ENCODE measurements around the gene TAF11L13.
"Not testable (repeated sequence)": the region's sequence is repeated elsewhere in the genome, so short reads cannot be mapped to it uniquely, and the experiment has no call there.

Gene TAF11L13

DNA sequence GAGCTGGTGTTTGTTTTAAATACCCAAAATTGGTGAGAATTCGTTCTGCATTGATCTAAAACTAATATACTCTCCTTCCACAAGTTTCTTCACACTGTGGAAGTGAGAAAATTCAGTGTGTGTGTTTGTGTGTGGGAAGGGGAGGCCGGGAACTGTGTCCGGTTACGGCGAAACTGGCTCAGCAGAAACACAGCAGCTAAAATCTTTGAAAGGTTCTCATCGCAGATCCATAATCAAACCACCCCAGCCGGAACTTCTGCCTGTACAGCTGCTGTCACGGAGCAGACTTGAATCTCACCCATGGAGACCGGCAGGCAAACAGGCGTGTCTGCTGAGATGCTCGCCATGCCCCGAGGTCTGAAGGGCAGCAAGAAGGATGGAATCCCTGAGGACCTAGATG, at the start of gene TAF11L13:
TSS of gene TAF11L13 (plus strand) at position 301 of the 400 bp plus-strand sequence.
- not testable (repeated sequence) for DNase-seq

DNA sequence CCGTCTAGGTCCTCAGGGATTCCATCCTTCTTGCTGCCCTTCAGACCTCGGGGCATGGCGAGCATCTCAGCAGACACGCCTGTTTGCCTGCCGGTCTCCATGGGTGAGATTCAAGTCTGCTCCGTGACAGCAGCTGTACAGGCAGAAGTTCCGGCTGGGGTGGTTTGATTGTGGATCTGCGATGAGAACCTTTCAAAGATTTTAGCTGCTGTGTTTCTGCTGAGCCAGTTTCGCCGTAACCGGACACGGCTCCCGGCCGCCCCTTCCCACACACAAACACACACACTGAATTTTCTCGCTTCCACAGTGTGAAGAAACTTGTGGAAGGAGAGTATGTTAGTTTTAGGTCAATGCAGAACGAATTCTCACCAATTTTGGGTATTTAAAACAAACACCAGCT, 46.2 kb upstream of the TAF11L13 start, which contains the start of gene TAF11L7:
TSS of gene TAF11L7 (minus strand) at position 101 of the 400 bp plus-strand sequence.
- not testable (repeated sequence) for DNase-seq

DNA sequence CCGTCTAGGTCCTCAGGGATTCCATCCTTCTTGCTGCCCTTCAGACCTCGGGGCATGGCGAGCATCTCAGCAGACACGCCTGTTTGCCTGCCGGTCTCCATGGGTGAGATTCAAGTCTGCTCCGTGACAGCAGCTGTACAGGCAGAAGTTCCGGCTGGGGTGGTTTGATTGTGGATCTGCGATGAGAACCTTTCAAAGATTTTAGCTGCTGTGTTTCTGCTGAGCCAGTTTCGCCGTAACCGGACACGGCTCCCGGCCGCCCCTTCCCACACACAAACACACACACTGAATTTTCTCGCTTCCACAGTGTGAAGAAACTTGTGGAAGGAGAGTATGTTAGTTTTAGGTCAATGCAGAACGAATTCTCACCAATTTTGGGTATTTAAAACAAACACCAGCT, 41.0 kb upstream of the TAF11L13 start, which contains the start of gene TAF11L8:
TSS of gene TAF11L8 (minus strand) at position 101 of the 400 bp plus-strand sequence.
- DNase-seq, result not testable (repeated sequence)

DNA sequence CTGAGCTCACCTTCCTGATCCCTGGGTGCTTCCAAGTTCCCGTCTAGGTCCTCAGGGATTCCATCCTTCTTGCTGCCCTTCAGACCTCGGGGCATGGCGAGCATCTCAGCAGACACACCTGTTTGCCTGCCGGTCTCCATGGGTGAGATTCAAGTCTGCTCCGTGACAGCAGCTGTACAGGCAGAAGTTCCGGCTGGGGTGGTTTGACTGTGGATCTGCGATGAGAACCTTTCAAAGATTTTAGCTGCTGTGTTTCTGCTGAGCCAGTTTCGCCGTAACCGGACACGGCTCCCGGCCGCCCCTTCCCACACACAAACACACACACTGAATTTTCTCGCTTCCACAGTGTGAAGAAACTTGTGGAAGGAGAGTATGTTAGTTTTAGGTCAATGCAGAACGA, 37.6 kb upstream of the TAF11L13 start, which contains the start of gene TAF11L9:
TSS of gene TAF11L9 (minus strand) at position 140 of the 400 bp plus-strand sequence.
- not testable (repeated sequence) for DNase-seq

DNA sequence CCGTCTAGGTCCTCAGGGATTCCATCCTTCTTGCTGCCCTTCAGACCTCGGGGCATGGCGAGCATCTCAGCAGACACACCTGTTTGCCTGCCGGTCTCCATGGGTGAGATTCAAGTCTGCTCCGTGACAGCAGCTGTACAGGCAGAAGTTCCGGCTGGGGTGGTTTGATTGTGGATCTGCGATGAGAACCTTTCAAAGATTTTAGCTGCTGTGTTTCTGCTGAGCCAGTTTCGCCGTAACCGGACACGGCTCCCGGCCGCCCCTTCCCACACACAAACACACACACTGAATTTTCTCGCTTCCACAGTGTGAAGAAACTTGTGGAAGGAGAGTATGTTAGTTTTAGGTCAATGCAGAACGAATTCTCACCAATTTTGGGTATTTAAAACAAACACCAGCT, 34.2 kb upstream of the TAF11L13 start, which contains the start of gene TAF11L10:
TSS of gene TAF11L10 (minus strand) at position 101 of the 400 bp plus-strand sequence.
- DNase-seq, result not testable (repeated sequence)

DNA sequence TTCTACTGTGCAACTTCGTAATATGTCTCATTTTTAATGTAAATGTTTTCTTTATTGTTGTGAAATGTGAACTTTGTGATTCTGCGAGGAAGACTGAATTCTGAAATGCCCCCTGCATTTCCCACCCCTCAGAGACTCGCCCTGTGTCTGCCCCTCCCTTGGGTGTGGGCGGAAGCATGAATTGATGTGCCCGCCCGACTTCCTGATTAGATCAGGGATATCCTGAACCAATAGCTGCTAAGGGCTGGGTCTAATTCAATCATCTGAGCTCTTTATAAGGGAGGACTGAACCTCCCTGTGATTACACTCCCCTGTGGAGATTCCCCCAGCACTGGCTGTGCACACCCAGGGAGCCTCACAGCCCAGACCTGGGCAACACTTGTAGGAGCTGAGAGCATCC, 28.0 kb upstream of the TAF11L13 start, which contains the start of gene TAF11L11:
TSS of gene TAF11L11 (plus strand) at position 304 of the 400 bp plus-strand sequence.
- not testable (repeated sequence) for DNase-seq

DNA sequence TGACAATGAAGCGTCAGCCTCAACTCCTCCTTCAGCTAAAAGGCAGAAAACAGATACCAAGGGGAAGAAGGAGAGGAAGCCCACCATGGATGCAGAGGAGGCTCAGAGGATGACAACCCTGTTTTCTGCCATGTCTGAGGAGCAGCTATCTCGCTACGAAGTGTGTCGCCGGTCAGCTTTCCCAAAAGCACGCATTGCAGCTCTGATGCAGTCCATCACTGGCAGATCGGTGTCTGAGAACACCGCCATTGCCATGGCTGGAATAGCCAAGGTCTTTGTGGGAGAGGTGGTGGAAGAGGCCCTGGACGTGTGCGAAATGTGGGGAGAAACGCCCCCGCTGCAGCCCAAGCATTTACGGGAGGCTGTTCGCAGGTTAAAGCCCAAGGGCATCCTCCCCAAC, 26.9 kb upstream of the TAF11L13 start:
- no peak for DNase-seq

DNA sequence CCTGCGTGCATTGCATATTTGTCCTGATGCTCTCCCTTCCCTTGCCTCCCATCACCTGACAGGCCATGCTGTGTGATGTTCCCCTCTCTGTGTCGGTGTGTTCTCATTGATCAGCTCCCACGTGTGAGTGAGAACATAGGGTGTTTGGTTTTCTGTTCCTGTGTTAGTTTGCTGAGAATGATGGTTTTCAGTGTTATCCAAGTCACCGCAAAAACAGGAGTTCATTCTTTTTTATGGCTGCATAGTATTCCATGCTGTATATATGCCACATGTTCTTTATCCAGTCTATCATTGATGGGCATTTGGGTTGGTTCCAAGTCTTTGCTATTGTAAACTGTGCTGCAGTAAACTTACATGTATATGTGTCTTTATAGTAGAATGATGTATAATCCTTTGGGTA, 24.4 kb upstream of the TAF11L13 start:
- DNase-seq, result not testable (repeated sequence)

DNA sequence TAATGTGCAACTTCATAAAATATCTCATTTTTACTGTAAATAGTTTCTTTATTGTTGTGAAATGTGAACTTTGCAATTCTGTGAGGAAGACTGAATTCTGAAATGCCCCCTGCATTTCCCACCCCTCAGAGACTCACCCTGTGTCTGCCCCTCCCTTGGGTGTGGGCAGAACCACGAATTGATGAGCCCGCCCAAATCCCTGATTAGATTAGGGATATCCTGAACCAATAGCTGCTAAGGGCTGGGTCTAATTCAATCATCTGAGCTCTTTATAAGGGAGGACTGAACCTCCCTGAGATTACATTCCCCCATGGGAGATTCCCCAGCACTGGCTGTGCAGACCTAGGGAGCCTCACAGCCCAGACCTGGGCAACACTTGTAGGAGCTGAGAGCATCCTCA, 21.8 kb upstream of the TAF11L13 start, which contains the start of gene TAF11L12:
TSS of gene TAF11L12 (plus strand) at position 301 of the 400 bp plus-strand sequence.
- not testable (repeated sequence) for DNase-seq

DNA sequence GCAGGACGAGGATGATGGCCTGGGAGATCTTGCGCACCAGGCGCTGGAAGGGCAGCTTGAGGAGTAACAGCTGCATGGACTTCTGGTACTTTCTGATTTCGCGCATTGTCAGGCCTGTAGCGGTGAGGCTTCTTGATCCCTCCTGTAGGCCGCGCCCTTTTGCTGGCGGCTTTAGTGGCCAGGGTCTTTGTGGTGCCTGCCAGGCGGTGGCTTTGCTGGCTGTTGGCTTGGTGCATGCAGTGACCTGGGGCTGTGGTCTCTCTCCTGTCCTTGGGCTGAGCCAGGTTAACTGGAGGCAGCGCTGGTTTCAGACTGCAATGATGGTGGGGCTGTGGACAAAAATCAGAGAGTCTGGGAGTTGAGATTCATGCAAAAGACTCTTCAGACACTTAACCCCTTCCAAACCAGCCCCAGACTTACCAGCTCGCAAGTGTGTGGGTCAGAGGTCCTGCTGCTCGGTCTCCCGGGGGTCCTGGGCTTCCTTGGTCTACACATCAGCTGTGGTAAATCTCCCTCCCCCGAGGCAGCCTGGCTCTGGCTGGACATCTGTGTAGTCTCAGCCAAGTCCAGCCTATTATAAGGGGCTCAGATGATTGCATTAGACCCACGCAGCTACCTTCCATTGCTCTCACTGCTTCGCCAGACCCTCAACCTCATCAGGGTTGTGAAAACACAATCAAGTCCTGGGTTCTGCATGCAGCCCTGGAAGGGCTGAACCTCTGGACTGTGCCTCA, 16.8 kb upstream of the TAF11L13 start:
- no peak for DNase-seq

DNA sequence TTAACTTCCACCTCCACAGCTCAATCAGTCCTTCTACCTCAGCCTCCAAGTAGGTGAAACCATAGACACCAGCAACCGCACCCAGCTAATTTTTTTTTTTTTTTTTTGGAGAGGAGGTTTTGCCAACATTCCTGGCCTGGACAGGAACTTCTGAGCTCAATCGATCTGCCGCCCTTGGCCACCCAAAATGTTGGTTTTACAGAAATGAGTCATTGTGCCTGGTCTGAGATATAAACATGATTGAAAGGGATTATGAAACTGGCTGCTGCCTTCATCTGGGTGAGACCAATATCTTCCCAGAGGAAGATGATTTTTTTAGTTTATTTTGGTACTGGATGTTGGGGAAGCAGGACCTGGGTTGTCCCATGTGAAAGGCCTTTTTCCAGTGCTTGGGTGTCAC, 12.5 kb upstream of the TAF11L13 start:
- DNase-seq, result no peak

DNA sequence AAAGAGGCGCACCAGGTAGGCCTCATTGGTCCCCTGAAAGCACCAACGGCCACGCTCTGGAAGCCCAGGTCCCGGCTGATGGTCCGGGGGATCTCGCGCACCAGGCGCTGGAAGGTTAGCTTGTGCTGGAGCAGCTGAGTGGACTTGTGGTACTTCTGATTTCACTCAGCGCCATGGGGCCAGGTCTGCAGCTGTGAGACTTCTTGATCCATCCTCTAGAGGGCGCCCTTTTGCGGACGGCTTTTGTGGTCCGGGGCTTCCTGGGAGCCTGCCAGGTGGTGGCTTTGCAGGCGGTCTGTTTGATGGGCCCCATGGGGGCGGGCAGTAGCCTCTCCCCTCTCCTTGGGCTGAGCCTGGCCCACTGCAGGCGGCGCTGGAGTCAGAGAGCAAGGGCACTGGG, 11.3 kb upstream of the TAF11L13 start:
- DNase-seq, result no peak

DNA sequence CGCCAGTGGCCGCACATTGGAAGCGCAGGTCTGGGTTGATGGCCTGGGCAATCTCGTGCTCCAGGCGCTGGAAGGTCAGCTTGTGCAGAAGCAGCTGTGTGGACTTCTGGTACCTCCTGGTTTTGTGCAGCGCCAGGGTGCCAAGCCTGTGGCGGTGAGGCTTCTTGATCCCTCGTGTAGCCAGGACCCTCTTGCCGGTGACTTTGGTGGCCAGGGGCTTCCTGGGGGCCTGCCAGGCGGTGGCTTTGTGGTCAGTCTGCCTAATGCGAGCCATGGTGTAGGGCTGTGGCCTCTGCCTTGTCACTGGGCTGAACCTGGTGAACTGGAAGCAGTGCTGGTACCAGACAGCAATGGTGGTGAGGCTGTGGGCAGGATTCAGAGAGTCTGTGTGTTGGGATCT, 6.2 kb upstream of the TAF11L13 start:
- no peak for DNase-seq

DNA sequence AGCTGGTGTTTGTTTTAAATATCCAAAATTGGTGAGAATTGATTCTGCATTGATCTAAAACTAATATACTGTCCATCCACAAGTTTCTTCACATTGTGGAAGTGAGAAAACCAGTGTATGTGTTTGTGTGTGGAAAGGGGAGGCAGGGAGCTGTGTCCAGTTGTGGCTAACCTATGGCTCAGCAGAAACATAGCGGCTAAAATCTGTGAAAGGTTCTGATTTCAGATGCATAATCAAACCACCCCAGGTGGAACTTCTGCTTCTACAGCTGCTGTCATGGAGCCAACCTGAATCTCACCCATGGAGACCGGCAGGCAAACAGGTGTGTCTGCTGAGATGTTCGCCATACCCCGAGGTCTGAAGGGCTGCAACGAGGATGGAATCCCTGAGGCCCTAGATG, 2.3 kb downstream of the TAF11L13 start, which contains the start of gene TAF11L14:
TSS of gene TAF11L14 (plus strand) at position 301 of the 400 bp plus-strand sequence.
- no peak for DNase-seq

DNA sequence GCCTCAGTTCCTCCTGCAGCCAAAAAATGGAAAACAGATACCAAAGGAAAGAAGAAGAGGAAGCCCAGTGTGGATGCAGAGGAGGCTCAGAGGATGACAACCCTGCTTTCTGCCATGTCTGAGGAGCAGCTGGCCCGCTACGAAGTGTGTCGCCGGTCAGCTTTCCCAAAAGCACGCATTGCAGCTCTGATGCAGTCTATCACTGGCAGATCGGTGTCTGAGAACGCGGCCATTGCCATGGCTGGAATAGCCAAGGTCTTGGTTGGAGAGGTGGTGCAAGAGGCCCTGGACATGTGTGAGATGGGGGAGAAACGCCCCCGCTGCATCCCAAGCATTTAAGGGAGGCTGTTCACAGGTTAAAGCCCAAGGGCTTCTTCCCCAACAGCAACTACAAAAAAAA, 17.3 kb downstream of the TAF11L13 start:
- DNase-seq, result not testable (repeated sequence)

DNA sequence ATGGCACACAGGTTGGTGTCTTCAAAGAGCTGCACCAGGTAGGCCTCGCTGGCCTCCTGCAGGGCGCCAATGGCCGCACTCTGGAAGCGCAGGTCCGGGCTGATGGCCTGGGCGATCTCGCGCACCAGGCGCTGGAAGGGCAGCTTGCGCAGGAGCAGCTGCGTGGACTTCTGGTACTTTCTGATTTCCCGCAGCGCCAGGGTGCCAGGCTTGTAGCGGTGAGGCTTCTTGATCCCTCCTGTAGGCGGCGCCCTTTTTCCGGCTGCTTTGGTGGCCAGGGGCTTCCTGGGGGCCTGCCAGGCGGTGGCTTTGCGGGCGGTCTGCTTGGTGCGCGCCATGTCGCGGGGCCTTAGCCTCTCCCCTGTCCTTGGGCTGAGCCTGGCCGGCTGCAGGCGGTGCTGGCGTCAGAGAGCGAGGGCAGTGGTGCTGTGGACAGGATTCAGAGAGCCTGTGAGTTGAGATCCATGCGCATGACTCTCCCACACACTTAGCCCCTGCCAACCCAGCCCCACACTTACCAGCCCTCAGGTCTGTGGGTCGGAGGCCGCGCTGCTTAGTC, 23.4 kb downstream of the TAF11L13 start:
- not testable (repeated sequence) for DNase-seq

DNA sequence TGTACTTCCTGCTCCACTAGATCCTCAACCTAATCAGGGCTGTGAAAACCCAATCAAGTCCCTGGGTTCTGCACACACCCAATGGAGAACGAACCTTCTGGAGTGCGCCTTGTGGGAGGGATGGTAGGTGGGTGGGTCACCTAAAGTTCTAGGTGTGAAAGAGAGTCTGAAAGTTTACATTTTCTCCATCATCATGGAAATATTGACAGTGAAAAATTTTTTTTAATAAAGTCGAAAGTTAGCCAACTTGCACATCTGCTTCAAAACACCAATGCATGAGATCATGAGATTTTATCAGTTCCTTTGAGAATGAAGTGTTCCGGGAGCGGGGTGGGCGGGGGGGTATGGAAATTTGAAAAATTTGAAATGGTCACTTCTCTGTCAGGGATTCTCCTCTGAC, 24.0 kb downstream of the TAF11L13 start:
- DNase-seq, result no peak

DNA sequence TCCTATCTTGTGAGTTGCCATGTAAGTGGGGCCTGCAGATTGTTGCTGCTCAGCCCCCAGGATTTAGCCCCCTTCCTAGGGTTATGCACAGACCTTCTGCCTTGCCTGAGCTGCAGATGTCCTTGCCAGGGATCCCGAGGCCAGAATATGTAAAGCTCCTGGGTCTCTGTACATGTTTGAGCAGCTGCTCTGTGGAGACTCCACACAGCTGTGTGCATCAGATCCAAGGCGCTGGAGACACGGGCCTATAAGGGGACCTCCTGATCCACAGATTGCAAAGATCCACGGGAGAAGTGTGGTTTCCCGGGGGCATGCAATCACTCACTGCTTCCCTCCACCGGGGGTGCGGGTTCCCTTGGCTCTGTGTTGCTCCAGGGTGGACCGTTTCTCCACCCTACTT, 31.3 kb downstream of the TAF11L13 start:
- no peak for DNase-seq

DNA sequence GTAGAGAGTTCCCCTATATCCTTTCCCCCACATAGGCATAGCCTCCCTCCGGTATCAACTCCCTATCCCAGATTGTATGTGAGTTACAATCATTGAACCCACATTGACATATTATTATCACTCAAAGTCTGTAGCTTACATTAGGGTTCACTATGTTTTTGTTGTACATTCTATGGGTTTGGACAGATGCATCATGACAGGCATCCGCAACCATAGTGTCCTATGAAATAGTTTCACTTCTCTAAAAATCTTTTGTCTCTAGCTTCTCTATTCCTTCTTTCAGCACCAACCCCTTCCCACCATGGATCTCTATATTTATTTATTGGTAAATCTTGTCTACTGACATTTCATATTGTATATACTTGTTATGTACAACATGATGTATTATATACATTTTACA, 33.9 kb downstream of the TAF11L13 start:
- no peak for DNase-seq

DNA sequence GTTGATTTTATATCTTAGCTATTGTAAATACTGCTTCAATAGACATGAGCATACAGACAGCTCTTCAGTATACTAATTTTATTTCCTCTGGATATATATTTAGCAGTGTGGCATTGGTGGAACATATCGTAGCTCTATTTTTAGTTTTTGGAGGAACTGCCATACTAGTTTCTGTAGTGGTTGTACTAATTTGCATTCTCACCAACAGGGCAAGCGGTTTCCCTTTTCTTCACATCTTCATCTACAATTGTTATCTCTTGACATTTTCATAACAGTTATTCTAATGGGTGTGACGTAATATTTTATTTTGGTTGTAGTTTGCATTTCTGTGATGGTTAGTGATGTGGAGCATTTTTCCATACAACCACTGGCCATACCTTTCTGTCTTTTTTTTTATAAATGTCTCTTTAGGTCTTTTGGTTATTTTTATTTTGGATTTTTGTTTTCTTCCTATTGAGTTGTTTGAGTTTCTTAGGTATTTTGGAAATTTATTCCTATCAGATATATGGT, 34.9 kb downstream of the TAF11L13 start:
- DNase-seq, result no peak

DNA sequence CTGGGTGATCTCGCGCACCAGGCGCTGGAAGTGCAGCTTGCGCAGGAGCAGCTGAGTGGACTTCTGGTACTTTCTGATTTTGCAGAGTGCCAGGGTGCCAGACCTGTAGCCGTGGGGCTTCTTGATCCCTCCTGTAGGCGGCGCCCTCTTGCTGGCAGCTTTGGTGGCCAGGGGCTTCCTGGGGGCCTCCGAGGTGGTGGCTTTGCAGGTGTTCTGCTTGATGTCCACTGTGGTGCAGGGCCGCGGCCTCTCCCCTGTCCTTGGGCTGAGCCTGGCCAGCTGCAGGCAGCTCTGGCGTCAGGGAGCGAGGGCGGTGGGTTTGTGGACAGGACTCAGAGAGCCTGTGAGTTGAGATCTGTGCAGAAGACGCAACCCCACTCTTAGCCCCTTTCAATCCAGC, 38.5 kb downstream of the TAF11L13 start:
- DNase-seq, result no peak

DNA sequence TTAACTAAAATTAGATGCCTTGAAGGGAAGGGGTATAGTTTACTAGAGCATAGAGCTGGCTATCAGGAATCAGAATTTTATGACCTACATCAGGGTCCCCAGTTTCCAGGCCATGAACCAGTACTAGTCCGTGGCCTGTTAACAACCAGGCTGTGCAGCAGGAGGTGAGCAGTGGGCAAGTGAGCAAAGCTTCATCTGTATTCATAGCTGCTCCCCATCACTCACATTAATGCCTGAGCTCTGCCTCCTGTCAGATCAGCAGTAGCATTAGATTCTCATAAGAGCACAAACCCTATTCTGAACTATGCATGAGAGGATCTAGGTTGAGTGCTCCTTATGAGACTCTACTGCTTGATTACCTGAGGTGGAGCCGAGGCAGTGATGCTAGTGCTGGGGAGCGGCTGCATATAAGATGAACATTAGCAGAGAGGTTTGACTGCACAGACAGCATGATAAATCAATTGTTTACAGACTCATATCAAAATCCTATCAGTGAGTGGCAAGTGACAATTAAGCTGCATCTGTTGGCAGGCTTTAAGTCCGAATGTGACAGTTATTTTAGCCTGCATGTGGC, 47.0 kb downstream of the TAF11L13 start:
- DNase-seq, result no peak

DNA sequence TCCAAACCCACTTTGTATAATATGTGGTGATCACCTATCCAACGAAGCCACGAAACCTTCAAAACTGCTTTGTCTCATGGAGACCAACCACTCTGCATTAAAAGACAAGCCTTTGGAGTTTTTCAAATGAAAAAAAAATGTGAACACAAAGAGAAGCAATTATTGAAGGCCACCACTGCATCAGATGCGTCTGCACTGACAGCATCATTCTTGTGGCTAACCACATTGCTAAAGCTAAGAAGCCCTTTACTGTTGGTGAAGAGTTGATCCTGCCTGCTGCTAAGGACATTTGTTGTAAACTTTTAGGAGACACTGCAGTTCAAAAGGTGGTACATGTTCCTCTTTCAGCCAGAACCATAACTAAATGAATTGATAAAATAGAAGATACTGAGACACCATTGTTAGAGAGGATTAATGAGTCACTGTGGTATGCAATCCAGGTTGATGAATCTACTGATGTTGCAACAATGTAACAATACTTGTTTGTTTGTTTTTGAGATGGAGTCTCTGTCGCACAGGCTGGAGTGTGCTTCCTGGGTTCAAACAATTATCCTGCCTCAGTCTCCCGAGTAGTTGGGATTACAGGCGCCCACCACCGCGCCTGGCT, 47.8 kb downstream of the TAF11L13 start:
- DNase-seq, result no peak
